ENCODE measurements around the gene TM4SF20. TPM values are rescaled to one million over a fixed set of nuclear protein-coding genes. Genes with fewer than 3 reads are reported as not detected.
A peak's percentile ranks its signal among the peaks of the same experiment; 100 is the strongest.

The TM4SF20 gene
- total RNA-seq, 1 experiment from 2014 or later = not detected

- TF ChIP-seq AFF4 (CRISPR knock-in tag; IDR thresholded peaks at IDR 0.05; ENCODE audit: borderline replicate concordance) = no peak
- TF ChIP-seq, protein P1, sequence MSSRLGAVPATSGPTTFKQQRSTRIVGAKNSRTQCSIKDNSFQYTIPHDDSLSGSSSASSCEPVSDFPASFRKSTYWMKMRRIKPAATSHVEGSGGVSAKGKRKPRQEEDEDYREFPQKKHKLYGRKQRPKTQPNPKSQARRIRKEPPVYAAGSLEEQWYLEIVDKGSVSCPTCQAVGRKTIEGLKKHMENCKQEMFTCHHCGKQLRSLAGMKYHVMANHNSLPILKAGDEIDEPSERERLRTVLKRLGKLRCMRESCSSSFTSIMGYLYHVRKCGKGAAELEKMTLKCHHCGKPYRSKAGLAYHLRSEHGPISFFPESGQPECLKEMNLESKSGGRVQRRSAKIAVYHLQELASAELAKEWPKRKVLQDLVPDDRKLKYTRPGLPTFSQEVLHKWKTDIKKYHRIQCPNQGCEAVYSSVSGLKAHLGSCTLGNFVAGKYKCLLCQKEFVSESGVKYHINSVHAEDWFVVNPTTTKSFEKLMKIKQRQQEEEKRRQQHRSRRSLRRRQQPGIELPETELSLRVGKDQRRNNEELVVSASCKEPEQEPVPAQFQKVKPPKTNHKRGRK (CRISPR knock-in tag; IDR thresholded peaks at IDR 0.05; ENCODE audit: borderline replicate concordance) = no peak
- TF ChIP-seq PRRX2 (CRISPR knock-in tag; IDR thresholded peaks at IDR 0.05) = no peak
- no peak for TF ChIP-seq SP1 (CRISPR knock-in tag; conservative IDR thresholded peaks at IDR 0.05)
- TF ChIP-seq TEAD1 (CRISPR knock-in tag; IDR thresholded peaks at IDR 0.05) = no peak
- no peak for TF ChIP-seq MYBL2 (CRISPR knock-in tag; IDR thresholded peaks at IDR 0.05)
- TF ChIP-seq, protein P2, sequence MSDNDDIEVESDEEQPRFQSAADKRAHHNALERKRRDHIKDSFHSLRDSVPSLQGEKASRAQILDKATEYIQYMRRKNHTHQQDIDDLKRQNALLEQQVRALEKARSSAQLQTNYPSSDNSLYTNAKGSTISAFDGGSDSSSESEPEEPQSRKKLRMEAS (CRISPR knock-in tag; IDR thresholded peaks at IDR 0.05) = no peak
- DNase-seq (ENCODE audit: low spot score) = no peak
- peak overlapping the region; percentile 87 for H3K27ac Mint-ChIP-seq
- H3K4me3 Mint-ChIP-seq = peak overlapping the region; percentile 90
- peaks cover 46% of the 10 kb centered on the region for H3K36me3 Mint-ChIP-seq
- POLR2A ChIA-PET = no interaction called here
- peaks cover 43% of the 10 kb centered on the region for H3K9me3 Mint-ChIP-seq
- H3K27me3 Mint-ChIP-seq (ENCODE audit: low read depth) = peaks cover 12% of the 10 kb centered on the region
- peaks cover 41% of the 10 kb centered on the region for H3K4me1 Mint-ChIP-seq
- CTCF ChIA-PET = interaction anchor here (0.7 to 1.7 kb wide), 2 partner anchors 86 to 199 kb away, joined by 3 read pairs; no protein-coding TSS in a partner anchor
- ATAC-seq = peak; percentile 7; the same call in 1 of the 2 replicates
Measured at GRCh38 chr2:227324642-227324994, 54.5 kb downstream of the TM4SF20 start.

DNA sequence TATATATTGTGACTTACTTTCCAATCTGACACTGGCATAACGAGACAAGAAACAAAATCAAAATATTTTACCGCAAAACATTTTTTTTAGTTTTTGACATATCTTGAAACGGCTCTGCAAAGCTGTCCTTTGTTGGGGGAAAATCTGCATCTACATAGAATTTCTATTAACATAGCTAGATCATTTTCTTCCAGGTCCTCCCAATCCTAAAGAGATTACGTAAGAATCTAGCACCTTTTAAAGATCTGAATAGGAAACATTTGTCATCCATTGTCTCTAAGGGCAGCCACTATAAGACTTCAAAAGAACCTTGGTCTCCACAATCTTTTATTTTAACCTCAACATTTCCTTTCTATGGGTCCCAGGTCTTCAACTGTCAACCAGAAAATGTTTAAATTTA is 55.3 kb downstream of the TM4SF20 start:
- no peak for ATAC-seq
- POLR2A ChIA-PET = no interaction called here
- Mint-ChIP-seq H3K36me3 (peaks cover 47% of the 10 kb centered on the region), H3K9me3 (peaks cover 49% of the 10 kb centered on the region), H3K4me1 (peaks cover 35% of the 10 kb centered on the region), H3K27me3 (ENCODE audit: low read depth) (peaks cover 12% of the 10 kb centered on the region), H3K4me3 (peak overlapping the region; percentile 90; the same call in 1 of the 2 replicates), H3K27ac (no peak overlapping the region)
- CTCF ChIA-PET = no interaction called here
- DNase-seq (ENCODE audit: low spot score) = no peak
- no peak for TF ChIP-seq SOX15 (CRISPR knock-in tag; IDR thresholded peaks at IDR 0.05)
- TF ChIP-seq, protein P3, sequence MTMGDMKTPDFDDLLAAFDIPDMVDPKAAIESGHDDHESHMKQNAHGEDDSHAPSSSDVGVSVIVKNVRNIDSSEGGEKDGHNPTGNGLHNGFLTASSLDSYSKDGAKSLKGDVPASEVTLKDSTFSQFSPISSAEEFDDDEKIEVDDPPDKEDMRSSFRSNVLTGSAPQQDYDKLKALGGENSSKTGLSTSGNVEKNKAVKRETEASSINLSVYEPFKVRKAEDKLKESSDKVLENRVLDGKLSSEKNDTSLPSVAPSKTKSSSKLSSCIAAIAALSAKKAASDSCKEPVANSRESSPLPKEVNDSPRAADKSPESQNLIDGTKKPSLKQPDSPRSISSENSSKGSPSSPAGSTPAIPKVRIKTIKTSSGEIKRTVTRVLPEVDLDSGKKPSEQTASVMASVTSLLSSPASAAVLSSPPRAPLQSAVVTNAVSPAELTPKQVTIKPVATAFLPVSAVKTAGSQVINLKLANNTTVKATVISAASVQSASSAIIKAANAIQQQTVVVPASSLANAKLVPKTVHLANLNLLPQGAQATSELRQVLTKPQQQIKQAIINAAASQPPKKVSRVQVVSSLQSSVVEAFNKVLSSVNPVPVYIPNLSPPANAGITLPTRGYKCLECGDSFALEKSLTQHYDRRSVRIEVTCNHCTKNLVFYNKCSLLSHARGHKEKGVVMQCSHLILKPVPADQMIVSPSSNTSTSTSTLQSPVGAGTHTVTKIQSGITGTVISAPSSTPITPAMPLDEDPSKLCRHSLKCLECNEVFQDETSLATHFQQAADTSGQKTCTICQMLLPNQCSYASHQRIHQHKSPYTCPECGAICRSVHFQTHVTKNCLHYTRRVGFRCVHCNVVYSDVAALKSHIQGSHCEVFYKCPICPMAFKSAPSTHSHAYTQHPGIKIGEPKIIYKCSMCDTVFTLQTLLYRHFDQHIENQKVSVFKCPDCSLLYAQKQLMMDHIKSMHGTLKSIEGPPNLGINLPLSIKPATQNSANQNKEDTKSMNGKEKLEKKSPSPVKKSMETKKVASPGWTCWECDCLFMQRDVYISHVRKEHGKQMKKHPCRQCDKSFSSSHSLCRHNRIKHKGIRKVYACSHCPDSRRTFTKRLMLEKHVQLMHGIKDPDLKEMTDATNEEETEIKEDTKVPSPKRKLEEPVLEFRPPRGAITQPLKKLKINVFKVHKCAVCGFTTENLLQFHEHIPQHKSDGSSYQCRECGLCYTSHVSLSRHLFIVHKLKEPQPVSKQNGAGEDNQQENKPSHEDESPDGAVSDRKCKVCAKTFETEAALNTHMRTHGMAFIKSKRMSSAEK (CRISPR knock-in tag; IDR thresholded peaks at IDR 0.05; ENCODE audit: borderline replicate concordance) = no peak
- no peak for TF ChIP-seq ESRRA (CRISPR knock-in tag; IDR thresholded peaks at IDR 0.05; ENCODE audit: borderline replicate concordance)
- TF ChIP-seq, protein P4, sequence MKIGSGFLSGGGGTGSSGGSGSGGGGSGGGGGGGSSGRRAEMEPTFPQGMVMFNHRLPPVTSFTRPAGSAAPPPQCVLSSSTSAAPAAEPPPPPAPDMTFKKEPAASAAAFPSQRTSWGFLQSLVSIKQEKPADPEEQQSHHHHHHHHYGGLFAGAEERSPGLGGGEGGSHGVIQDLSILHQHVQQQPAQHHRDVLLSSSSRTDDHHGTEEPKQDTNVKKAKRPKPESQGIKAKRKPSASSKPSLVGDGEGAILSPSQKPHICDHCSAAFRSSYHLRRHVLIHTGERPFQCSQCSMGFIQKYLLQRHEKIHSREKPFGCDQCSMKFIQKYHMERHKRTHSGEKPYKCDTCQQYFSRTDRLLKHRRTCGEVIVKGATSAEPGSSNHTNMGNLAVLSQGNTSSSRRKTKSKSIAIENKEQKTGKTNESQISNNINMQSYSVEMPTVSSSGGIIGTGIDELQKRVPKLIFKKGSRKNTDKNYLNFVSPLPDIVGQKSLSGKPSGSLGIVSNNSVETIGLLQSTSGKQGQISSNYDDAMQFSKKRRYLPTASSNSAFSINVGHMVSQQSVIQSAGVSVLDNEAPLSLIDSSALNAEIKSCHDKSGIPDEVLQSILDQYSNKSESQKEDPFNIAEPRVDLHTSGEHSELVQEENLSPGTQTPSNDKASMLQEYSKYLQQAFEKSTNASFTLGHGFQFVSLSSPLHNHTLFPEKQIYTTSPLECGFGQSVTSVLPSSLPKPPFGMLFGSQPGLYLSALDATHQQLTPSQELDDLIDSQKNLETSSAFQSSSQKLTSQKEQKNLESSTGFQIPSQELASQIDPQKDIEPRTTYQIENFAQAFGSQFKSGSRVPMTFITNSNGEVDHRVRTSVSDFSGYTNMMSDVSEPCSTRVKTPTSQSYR (CRISPR knock-in tag; IDR thresholded peaks at IDR 0.05) = no peak
- TF ChIP-seq, protein P5, sequence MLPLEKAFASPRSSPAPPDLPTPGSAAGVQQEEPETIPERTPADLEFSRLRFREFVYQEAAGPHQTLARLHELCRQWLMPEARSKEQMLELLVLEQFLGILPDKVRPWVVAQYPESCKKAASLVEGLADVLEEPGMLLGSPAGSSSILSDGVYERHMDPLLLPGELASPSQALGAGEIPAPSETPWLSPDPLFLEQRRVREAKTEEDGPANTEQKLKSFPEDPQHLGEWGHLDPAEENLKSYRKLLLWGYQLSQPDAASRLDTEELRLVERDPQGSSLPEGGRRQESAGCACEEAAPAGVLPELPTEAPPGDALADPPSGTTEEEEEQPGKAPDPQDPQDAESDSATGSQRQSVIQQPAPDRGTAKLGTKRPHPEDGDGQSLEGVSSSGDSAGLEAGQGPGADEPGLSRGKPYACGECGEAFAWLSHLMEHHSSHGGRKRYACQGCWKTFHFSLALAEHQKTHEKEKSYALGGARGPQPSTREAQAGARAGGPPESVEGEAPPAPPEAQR (CRISPR knock-in tag; IDR thresholded peaks at IDR 0.05) = no peak
- TF ChIP-seq, protein P6, sequence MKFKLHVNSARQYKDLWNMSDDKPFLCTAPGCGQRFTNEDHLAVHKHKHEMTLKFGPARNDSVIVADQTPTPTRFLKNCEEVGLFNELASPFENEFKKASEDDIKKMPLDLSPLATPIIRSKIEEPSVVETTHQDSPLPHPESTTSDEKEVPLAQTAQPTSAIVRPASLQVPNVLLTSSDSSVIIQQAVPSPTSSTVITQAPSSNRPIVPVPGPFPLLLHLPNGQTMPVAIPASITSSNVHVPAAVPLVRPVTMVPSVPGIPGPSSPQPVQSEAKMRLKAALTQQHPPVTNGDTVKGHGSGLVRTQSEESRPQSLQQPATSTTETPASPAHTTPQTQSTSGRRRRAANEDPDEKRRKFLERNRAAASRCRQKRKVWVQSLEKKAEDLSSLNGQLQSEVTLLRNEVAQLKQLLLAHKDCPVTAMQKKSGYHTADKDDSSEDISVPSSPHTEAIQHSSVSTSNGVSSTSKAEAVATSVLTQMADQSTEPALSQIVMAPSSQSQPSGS (CRISPR knock-in tag; IDR thresholded peaks at IDR 0.05; ENCODE audit: borderline replicate concordance, low read depth) = no peak
- no peak for TF ChIP-seq MXD4 (CRISPR knock-in tag; IDR thresholded peaks at IDR 0.05; ENCODE audit: borderline replicate concordance)
- TF ChIP-seq MYBL2 (CRISPR knock-in tag; IDR thresholded peaks at IDR 0.05) = no peak
- TF ChIP-seq ATF1 (CRISPR knock-in tag; IDR thresholded peaks at IDR 0.05) = no peak
- TF ChIP-seq, protein P7, sequence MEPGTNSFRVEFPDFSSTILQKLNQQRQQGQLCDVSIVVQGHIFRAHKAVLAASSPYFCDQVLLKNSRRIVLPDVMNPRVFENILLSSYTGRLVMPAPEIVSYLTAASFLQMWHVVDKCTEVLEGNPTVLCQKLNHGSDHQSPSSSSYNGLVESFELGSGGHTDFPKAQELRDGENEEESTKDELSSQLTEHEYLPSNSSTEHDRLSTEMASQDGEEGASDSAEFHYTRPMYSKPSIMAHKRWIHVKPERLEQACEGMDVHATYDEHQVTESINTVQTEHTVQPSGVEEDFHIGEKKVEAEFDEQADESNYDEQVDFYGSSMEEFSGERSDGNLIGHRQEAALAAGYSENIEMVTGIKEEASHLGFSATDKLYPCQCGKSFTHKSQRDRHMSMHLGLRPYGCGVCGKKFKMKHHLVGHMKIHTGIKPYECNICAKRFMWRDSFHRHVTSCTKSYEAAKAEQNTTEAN (CRISPR knock-in tag; IDR thresholded peaks at IDR 0.05) = no peak

Data from WTC11 (cell line).